ENCODE data around the gene GALNT14. TPM values are rescaled to one million over a fixed set of nuclear protein-coding genes. Genes with fewer than 3 reads are reported as not detected.

The GALNT14 gene
- total RNA-seq, 3 donors from 2014 or later (not counting 1 experiment from before 2014, with no cell fraction given), result 0.68 TPM; not detected in 2

GRCh38 chr2:31097962-31098613, 40.2 kb downstream of the GALNT14 start:
- H3K27me3 Mint-ChIP-seq (ENCODE audit: low read depth in 2 of 2), result peaks cover 14 to 20% of the 10 kb centered on the region in 2 donors
- H3K4me3 Mint-ChIP-seq, result no peak overlapping the region
- WGBS (ENCODE audit: insufficient coverage), result 61% methylated on average over 2 of the region's 2 CpGs
- no peak overlapping the region for H3K27ac Mint-ChIP-seq
- H3K9me3 Mint-ChIP-seq, result no peaks in the 10 kb centered on the region
- no peak for DNase-seq
- no peaks in the 10 kb centered on the region for H3K27me3 ChIP-seq (ENCODE audit: control insufficient read depth, insufficient read depth, low read length)
- no peaks in the 10 kb centered on the region for H3K36me3 Mint-ChIP-seq
- intact Hi-C loops (cut with micrococcal nuclease), result no loop called here
- H3K4me1 ChIP-seq (ENCODE audit: control insufficient read depth, insufficient read depth, low read length), result no peaks in the 10 kb centered on the region
- no peaks in the 10 kb centered on the region for H3K9me3 ChIP-seq (ENCODE audit: control insufficient read depth, insufficient read depth, low read length)
- no peak overlapping the region for H3K27ac ChIP-seq (ENCODE audit: low read length)
- ATAC-seq, result no peak
- H3K36me3 ChIP-seq (ENCODE audit: control insufficient read depth, insufficient read depth, low read length), result no peaks in the 10 kb centered on the region
- no peak overlapping the region for H3K4me3 ChIP-seq (ENCODE audit: low read length)
- H3K4me1 Mint-ChIP-seq, result no peaks in the 10 kb centered on the region
- TF ChIP-seq CTCF (IDR thresholded peaks at IDR 0.05), result no peak

GRCh38 chr2:31090188-31090587, 48.1 kb downstream of the GALNT14 start:
- no peak for ATAC-seq
- no peak overlapping the region for H3K27ac ChIP-seq (ENCODE audit: low read length)
- no peaks in the 10 kb centered on the region for H3K27me3 ChIP-seq (ENCODE audit: control insufficient read depth, insufficient read depth, low read length)

GRCh38 chr2:31089645-31090044, 48.6 kb downstream of the GALNT14 start:
- H3K27me3 Mint-ChIP-seq (ENCODE audit: low read depth in 2 of 2), result peaks cover 0 to 10% of the 10 kb centered on the region in 2 donors

More at GRCh38 chr2:31090188-31090587, 48.1 kb downstream of the GALNT14 start:
- WGBS (ENCODE audit: insufficient coverage), result 87% methylated on average over 7 of the region's 7 CpGs
- Mint-ChIP-seq H3K36me3 (no peaks in the 10 kb centered on the region), H3K4me3 (no peak overlapping the region), H3K9me3 (no peaks in the 10 kb centered on the region), H3K4me1 (no peaks in the 10 kb centered on the region), H3K27me3 (ENCODE audit: low read depth in 2 of 2) (peaks cover 0 to 10% of the 10 kb centered on the region in 2 donors), H3K27ac (no peak overlapping the region)
- intact Hi-C loops (cut with micrococcal nuclease), result no loop called here
- no peaks in the 10 kb centered on the region for H3K4me1 ChIP-seq (ENCODE audit: control insufficient read depth, insufficient read depth, low read length)
- no peak overlapping the region for H3K4me3 ChIP-seq (ENCODE audit: low read length)
- TF ChIP-seq CTCF (IDR thresholded peaks at IDR 0.05), result no peak
- DNase-seq, result no peak
- H3K36me3 ChIP-seq (ENCODE audit: control insufficient read depth, insufficient read depth, low read length), result no peaks in the 10 kb centered on the region
- no peaks in the 10 kb centered on the region for H3K9me3 ChIP-seq (ENCODE audit: control insufficient read depth, insufficient read depth, low read length)

More at GRCh38 chr2:31089645-31090044, 48.6 kb downstream of the GALNT14 start:
- no peak overlapping the region for H3K4me3 Mint-ChIP-seq
- H3K36me3 Mint-ChIP-seq, result no peaks in the 10 kb centered on the region
- DNase-seq, result no peak
- ATAC-seq, result no peak
- Histone ChIP-seq H3K27ac (ENCODE audit: low read length) (no peak overlapping the region), H3K4me1 (ENCODE audit: control insufficient read depth, insufficient read depth, low read length) (no peaks in the 10 kb centered on the region), H3K4me3 (ENCODE audit: low read length) (no peak overlapping the region), H3K27me3 (ENCODE audit: control insufficient read depth, insufficient read depth, low read length) (no peaks in the 10 kb centered on the region), H3K9me3 (ENCODE audit: control insufficient read depth, insufficient read depth, low read length) (no peaks in the 10 kb centered on the region), H3K36me3 (ENCODE audit: control insufficient read depth, insufficient read depth, low read length) (no peaks in the 10 kb centered on the region)
- no peak overlapping the region for H3K27ac Mint-ChIP-seq
- 89% methylated on average over 2 of the region's 2 CpGs for WGBS (ENCODE audit: insufficient coverage)
- TF ChIP-seq CTCF (IDR thresholded peaks at IDR 0.05), result no peak
- intact Hi-C loops (cut with micrococcal nuclease), result no loop called here
- no peaks in the 10 kb centered on the region for H3K4me1 Mint-ChIP-seq
- H3K9me3 Mint-ChIP-seq, result no peaks in the 10 kb centered on the region
